HepG2 (cell line): ENCODE measurements around the gene RASSF10. TPM values are rescaled to one million over a fixed set of nuclear protein-coding genes. Genes with fewer than 3 reads are reported as not detected.

ENCODE experiments used
- ATAC-seq: fragments of 200-7000 bp; cut with Tn5 transposase; 3 replicates; pipeline ENCODE4 v1.9.1; 2020; ENCODE audit warnings: mild to moderate bottlenecking, moderate library complexity
- BruUV-seq: library from RNA; stranded (reverse); fragments of 400-500 nt; replicated peaks from 2 replicates; lab custom pipeline; 2021; lab: Mats Ljungman, UMichigan
- CTCF ChIA-PET: fragments of 300-600 bp; formaldehyde crosslinking; extraction: SDS; loops from one replicate; lab custom pipeline; 2021; ENCODE audit warnings: low total read pairs, inconsistent platforms, low intra/inter-chr PET ratio; lab: Yijun Ruan, JAX
- POLR2A ChIA-PET: fragments of 350-600 bp; sonication (Branson Sonifier 250); formaldehyde crosslinking; loops from one replicate; lab custom pipeline; 2020; ENCODE audit warnings: antibody characterized with exemption, inconsistent platforms; lab: Yijun Ruan, JAX
- DNase-seq: peaks from one replicate; pipeline ENCODE4 v3.0.0-alpha.2; 2015; ENCODE audit warnings: low spot score
- FAIRE-seq: peaks from 3 replicates; lab custom pipeline; 2011; peaks lifted over from hg19 to GRCh38; lab: Jason Lieb, UNC
- H2AFZ ChIP-seq: one replicate; pipeline ENCODE4 v1.6.1; 2011; ENCODE audit warnings: low read length, inconsistent platforms
- H3K27ac ChIP-seq: fragments of 300-600 bp; 3 replicates; pipeline ENCODE4 v1.8.0; 2011; ENCODE audit warnings: mixed run types, mild to moderate bottlenecking, mixed read lengths, low read length, inconsistent platforms; ENCODE audit not compliant: insufficient read depth; ENCODE audit errors: extremely low read length
- H3K27me3 ChIP-seq, 2 experiments: fragments of 200-600 bp in 1 of 2; 2 replicates in 1 of 2; 3 replicates in 1 of 2; pipeline versions ENCODE4 v1.6.0 to v1.8.0; 2011; ENCODE audit warnings: low read length in 2 of 2, mild to moderate bottlenecking in 2 of 2, moderate library complexity in 2 of 2, inconsistent platforms in 1 of 2; ENCODE audit not compliant: insufficient read depth in 2 of 2, control insufficient read depth in 1 of 2
- H3K36me3 ChIP-seq, 2 experiments: fragments of 200-600 bp in 1 of 2; replicated peaks in 1 of 2; 2 replicates in 1 of 2; 3 replicates in 1 of 2; pipeline versions ENCODE4 v1.5.1 to v1.8.0; 2011; ENCODE audit warnings: low read length in 2 of 2, inconsistent platforms in 1 of 2; ENCODE audit not compliant: insufficient read depth in 2 of 2, control insufficient read depth in 1 of 2
- H3K4me1 ChIP-seq: 2 replicates; pipeline ENCODE4 v1.5.1; 2012; ENCODE audit warnings: low read length, inconsistent platforms; ENCODE audit not compliant: insufficient read depth
- H3K4me2 ChIP-seq: 2 replicates; pipeline ENCODE4 v1.6.0; 2011; ENCODE audit warnings: low read depth, low read length, inconsistent platforms
- H3K4me3 ChIP-seq, 3 experiments: fragments of 200-600 bp in 1 of 3; sonication (generic), shearing (Covaris generic) in 1 of 3; replicated peaks in 1 of 3; 2 replicates each; pipeline ENCODE4 v1.5.1; 2011 to 2016; ENCODE audit warnings: low read length in 3 of 3, inconsistent platforms in 2 of 3, low read depth in 2 of 3, mild to moderate bottlenecking in 2 of 3, control low read depth in 1 of 3, mixed read lengths in 1 of 3; ENCODE audit not compliant: insufficient read depth in 1 of 3
- H3K79me2 ChIP-seq: one replicate; pipeline ENCODE4 v1.6.1; 2011; ENCODE audit warnings: low read length, inconsistent platforms; ENCODE audit not compliant: insufficient read depth
- H3K9ac ChIP-seq: 2 replicates; pipeline ENCODE4 v1.6.0; 2011; ENCODE audit warnings: mild to moderate bottlenecking, low read depth, low read length, inconsistent platforms; ENCODE audit not compliant: insufficient read depth
- H3K9me3 ChIP-seq: 2 replicates; pipeline ENCODE4 v1.5.1; 2012; ENCODE audit warnings: mild to moderate bottlenecking, low read length
- H4K20me1 ChIP-seq: 2 replicates; pipeline ENCODE4 v1.6.0; 2011; ENCODE audit warnings: inconsistent platforms, mild to moderate bottlenecking, low read length, moderate library complexity; ENCODE audit not compliant: insufficient read depth
- BHLHE40 ChIP-seq: IDR thresholded peaks from 2 replicates; pipeline ENCODE4 v1.6.1; 2011; ENCODE audit warnings: low read length, improper control_type of control experiment
- FUBP1 ChIP-seq: sonication (generic); formaldehyde crosslinking; IDR thresholded peaks from 2 replicates; pipeline ENCODE4 v1.5.1; 2020; ENCODE audit warnings: missing genetic modification reagents, mild to moderate bottlenecking, borderline replicate concordance
- HHEX ChIP-seq: IDR thresholded peaks from 2 replicates; pipeline ENCODE4 v1.6.1; 2016; ENCODE audit warnings: control low read depth
- MTA1 ChIP-seq: sonication (generic); formaldehyde crosslinking; IDR thresholded peaks from 2 replicates; pipeline ENCODE4 v1.4.0; 2020; ENCODE audit warnings: missing genetic modification reagents, mild to moderate bottlenecking, borderline replicate concordance
- UBTF ChIP-seq: sonication (generic); formaldehyde crosslinking; IDR thresholded peaks from 2 replicates; pipeline ENCODE4 v1.4.0; 2020; ENCODE audit warnings: mild to moderate bottlenecking, missing genetic modification reagents
- ZNF430 ChIP-seq: sonication (generic); formaldehyde crosslinking; IDR thresholded peaks from 2 replicates; pipeline ENCODE4 v1.9.0; 2021; ENCODE audit warnings: mild to moderate bottlenecking, missing genetic modification reagents
- ZNF629 ChIP-seq: sonication (generic); formaldehyde crosslinking; conservative IDR thresholded peaks from 2 replicates; pipeline ENCODE4 v1.5.0; 2020; ENCODE audit warnings: missing genetic modification reagents
- ZNF773 ChIP-seq: sonication (generic); formaldehyde crosslinking; IDR thresholded peaks from 2 replicates; pipeline ENCODE4 v1.4.0; 2020; ENCODE audit warnings: missing genetic modification reagents, borderline replicate concordance
- ZNF781 ChIP-seq: sonication (generic); formaldehyde crosslinking; IDR thresholded peaks from 2 replicates; pipeline ENCODE4 v1.5.1; 2020; ENCODE audit warnings: borderline replicate concordance, mild to moderate bottlenecking, missing genetic modification reagents; ENCODE audit errors: not compliant biosample characterization
- WGBS: methylation state at CpG from one replicate; pipeline ENCODE4 v1.1.6; 2017; ENCODE audit warnings: low lambda C conversion rate; 5-methylcytosine and 5-hydroxymethylcytosine counted together
- in situ Hi-C: cut with HindIII; loops from 2 replicates; pipeline ENCODE4 v1.10.0; 2017; ENCODE audit warnings: low pct_unique_long_range_greater_than_20kb; ENCODE audit not compliant: extremely low pct_ligation_motif_present
- intact Hi-C: fragments of 100-400 bp; cut with micrococcal nuclease; formaldehyde crosslinking; loops from one replicate; pipeline ENCODE4 v1.10.0; 2022; ENCODE audit not compliant: unreplicated experiment
- polyA plus RNA-seq, 8 experiments: library from polyadenylated mRNA; depleted of rRNA in 3 of 8; stranded (reverse) in 7 of 8; unstranded in 1 of 8; fragments of >200 nt; fragmentation: Illumina TruSeq in 4 of 8; extraction: Trizol in 4 of 8; gene quantifications; 2 replicates each; pipeline versions ENCODE4 v1.2.1 to v1.2.3, GENCODE V29; 2011 to 2016; ENCODE audit warnings: low read depth in 4 of 8, missing spikeins in 1 of 8, mixed read lengths in 1 of 8; ENCODE audit not compliant: insufficient read depth in 1 of 8
- total RNA-seq, 5 experiments: library from RNA; depleted of rRNA; stranded (reverse); fragments of >200 nt; fragmentation: Illumina TruSeq; extraction: Trizol; gene quantifications; 2 replicates each; pipeline ENCODE4 v1.2.3, GENCODE V29; 2016; ENCODE audit warnings: low read depth in 1 of 5
- TF ChIP-seq, protein P1 (sequence below): sonication (generic); formaldehyde crosslinking; conservative IDR thresholded peaks from 2 replicates; pipeline ENCODE4 v1.4.0; 2020; ENCODE audit warnings: missing genetic modification reagents
- TF ChIP-seq, protein P2 (sequence below): sonication (generic); formaldehyde crosslinking; IDR thresholded peaks from 2 replicates; pipeline ENCODE4 v1.5.1; 2020; ENCODE audit warnings: mild to moderate bottlenecking, missing genetic modification reagents, moderate library complexity
- TF ChIP-seq, protein P3 (sequence below): sonication (generic); formaldehyde crosslinking; IDR thresholded peaks from 2 replicates; pipeline ENCODE4 v1.5.1; 2020; ENCODE audit warnings: missing genetic modification reagents, mild to moderate bottlenecking, borderline replicate concordance
- TF ChIP-seq, protein P4 (sequence below): sonication (generic); formaldehyde crosslinking; IDR thresholded peaks from 2 replicates; pipeline ENCODE4 v1.4.0; 2020; ENCODE audit warnings: mild to moderate bottlenecking, missing genetic modification reagents

RASSF10 gene
- total and polyA plus RNA-seq, 2 of the 13 experiments (the other 11 are each of a cell fraction or from before 2014, with no cell fraction given): not detected

GRCh38 chr11:12963051-12963450, 46.1 kb upstream of the RASSF10 start:
- FAIRE-seq (no peak), DNase-seq (no peak), ATAC-seq (no peak)
- Histone ChIP-seq H3K79me2 (no peaks in the 10 kb centered on the region), H3K4me1 (0 out of 2 replicates have a peak, but pooled peaks cover 10% of the 10 kb centered on the region), H3K36me3 (no peaks in the 10 kb centered on the region), H3K27me3 (peaks cover 0 to 5% of the 10 kb centered on the region in 2 experiments; a peak in 1 of 5 replicates), H4K20me1 (no peaks in the 10 kb centered on the region), H3K27ac (no peak overlapping the region), H3K4me3 (no peak overlapping the region), H3K4me2 (no peak overlapping the region), H3K9ac (no peak overlapping the region), H3K9me3 (no peaks in the 10 kb centered on the region), H2AFZ (no peak overlapping the region)
- 39% methylated on average over 5 of the region's 5 CpGs for WGBS
- POLR2A ChIA-PET: no interaction called here
- CTCF ChIA-PET: interaction anchor here (1.8 to 3.6 kb wide), 3 partner anchors 152 to 220 kb away, joined by 11 to 42 read pairs (median 36); no protein-coding TSS in a partner anchor
- in situ Hi-C loops (loop anchor here (10.0 kb wide), 2 partner anchors 222 to 382 kb away; no protein-coding TSS in a partner anchor), intact Hi-C loops (no loop called here)
- no TSS peak for BruUV-seq
- TF ChIP-seq, protein P1, sequence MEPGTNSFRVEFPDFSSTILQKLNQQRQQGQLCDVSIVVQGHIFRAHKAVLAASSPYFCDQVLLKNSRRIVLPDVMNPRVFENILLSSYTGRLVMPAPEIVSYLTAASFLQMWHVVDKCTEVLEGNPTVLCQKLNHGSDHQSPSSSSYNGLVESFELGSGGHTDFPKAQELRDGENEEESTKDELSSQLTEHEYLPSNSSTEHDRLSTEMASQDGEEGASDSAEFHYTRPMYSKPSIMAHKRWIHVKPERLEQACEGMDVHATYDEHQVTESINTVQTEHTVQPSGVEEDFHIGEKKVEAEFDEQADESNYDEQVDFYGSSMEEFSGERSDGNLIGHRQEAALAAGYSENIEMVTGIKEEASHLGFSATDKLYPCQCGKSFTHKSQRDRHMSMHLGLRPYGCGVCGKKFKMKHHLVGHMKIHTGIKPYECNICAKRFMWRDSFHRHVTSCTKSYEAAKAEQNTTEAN (CRISPR knock-in tag): no peak
- TF ChIP-seq HHEX (CRISPR knock-in tag) (no peak), ZNF781 (CRISPR knock-in tag) (no peak), UBTF (CRISPR knock-in tag) (no peak), ZNF629 (CRISPR knock-in tag) (no peak), BHLHE40 (no peak), ZNF430 (CRISPR knock-in tag) (no peak), FUBP1 (CRISPR knock-in tag) (no peak), ZNF773 (CRISPR knock-in tag) (no peak), MTA1 (no peak)
- TF ChIP-seq, protein P2, sequence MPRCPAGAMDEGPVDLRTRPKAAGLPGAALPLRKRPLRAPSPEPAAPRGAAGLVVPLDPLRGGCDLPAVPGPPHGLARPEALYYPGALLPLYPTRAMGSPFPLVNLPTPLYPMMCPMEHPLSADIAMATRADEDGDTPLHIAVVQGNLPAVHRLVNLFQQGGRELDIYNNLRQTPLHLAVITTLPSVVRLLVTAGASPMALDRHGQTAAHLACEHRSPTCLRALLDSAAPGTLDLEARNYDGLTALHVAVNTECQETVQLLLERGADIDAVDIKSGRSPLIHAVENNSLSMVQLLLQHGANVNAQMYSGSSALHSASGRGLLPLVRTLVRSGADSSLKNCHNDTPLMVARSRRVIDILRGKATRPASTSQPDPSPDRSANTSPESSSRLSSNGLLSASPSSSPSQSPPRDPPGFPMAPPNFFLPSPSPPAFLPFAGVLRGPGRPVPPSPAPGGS: no peak
- TF ChIP-seq, protein P3, sequence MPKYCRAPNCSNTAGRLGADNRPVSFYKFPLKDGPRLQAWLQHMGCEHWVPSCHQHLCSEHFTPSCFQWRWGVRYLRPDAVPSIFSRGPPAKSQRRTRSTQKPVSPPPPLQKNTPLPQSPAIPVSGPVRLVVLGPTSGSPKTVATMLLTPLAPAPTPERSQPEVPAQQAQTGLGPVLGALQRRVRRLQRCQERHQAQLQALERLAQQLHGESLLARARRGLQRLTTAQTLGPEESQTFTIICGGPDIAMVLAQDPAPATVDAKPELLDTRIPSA: no peak
- TF ChIP-seq, protein P4, sequence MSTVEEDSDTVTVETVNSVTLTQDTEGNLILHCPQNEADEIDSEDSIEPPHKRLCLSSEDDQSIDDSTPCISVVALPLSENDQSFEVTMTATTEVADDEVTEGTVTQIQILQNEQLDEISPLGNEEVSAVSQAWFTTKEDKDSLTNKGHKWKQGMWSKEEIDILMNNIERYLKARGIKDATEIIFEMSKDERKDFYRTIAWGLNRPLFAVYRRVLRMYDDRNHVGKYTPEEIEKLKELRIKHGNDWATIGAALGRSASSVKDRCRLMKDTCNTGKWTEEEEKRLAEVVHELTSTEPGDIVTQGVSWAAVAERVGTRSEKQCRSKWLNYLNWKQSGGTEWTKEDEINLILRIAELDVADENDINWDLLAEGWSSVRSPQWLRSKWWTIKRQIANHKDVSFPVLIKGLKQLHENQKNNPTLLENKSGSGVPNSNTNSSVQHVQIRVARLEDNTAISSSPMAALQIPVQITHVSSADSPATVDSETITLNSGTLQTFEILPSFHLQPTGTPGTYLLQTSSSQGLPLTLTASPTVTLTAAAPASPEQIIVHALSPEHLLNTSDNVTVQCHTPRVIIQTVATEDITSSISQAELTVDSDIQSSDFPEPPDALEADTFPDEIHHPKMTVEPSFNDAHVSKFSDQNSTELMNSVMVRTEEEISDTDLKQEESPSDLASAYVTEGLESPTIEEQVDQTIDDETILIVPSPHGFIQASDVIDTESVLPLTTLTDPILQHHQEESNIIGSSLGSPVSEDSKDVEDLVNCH: no peak
